Central memory CD8-positive, alpha-beta T cell (primary cell): ENCODE results near the gene PPP1R12B.
"Not testable (repeated sequence)": the region's sequence is repeated elsewhere in the genome, so short reads cannot be mapped to it uniquely, and the experiment has no call there.

Experiments
- ATAC-seq: fragments of 150-1000 bp; cut with Tn5 transposase; replicated peaks from 2 replicates; pipeline ENCODE4 v1.10.0; 2022; ENCODE audit warnings: mild to moderate bottlenecking, moderate FRiP score, moderate number of reproducible peaks; ENCODE audit not compliant: poor library complexity, severe bottlenecking; ENCODE audit errors: extremely low read depth
- DNase-seq, 2 donors: peaks; one replicate each; pipeline ENCODE4 v3.0.0; 2021; ENCODE audit warnings: low spot score in 2 of 2
- H3K27ac Mint-ChIP-seq: one replicate; pipeline ENCODE4 v1.8.0; 2022; ENCODE audit warnings: low read depth, mild to moderate bottlenecking, moderate library complexity, mixed read lengths
- H3K27me3 Mint-ChIP-seq: one replicate; pipeline ENCODE4 v1.8.0; 2022; ENCODE audit warnings: mixed read lengths
- H3K36me3 Mint-ChIP-seq: one replicate; pipeline ENCODE4 v1.8.0; 2022; ENCODE audit warnings: mild to moderate bottlenecking, moderate library complexity, mixed read lengths; ENCODE audit not compliant: insufficient read depth
- H3K4me1 Mint-ChIP-seq: one replicate; pipeline ENCODE4 v1.8.0; 2022; ENCODE audit warnings: mixed read lengths
- H3K4me3 Mint-ChIP-seq: one replicate; pipeline ENCODE4 v1.8.0; 2022; ENCODE audit warnings: mild to moderate bottlenecking, moderate library complexity, mixed read lengths
- H3K9me3 Mint-ChIP-seq: one replicate; pipeline ENCODE4 v1.8.0; 2022; ENCODE audit warnings: mixed read lengths

PPP1R12B gene

GRCh38 chr1:202469123-202469522 lies 120.6 kb downstream of the PPP1R12B start:
- H3K27ac Mint-ChIP-seq, ATAC-seq, H3K36me3 Mint-ChIP-seq, H3K9me3 Mint-ChIP-seq, H3K4me1 Mint-ChIP-seq, H3K27me3 Mint-ChIP-seq, H3K4me3 Mint-ChIP-seq, DNase-seq: not testable (repeated sequence)

- Mint-ChIP-seq H3K9me3 (no peaks in the 10 kb centered on the region), H3K27me3 (no peaks in the 10 kb centered on the region), H3K36me3 (peaks cover 10% of the 10 kb centered on the region), H3K27ac (no peak overlapping the region), H3K4me3 (no peak overlapping the region), H3K4me1 (no peaks in the 10 kb centered on the region)
- ATAC-seq (no peak), DNase-seq (no peak)
Observed at GRCh38 chr1:202471246-202471645, 122.7 kb downstream of the PPP1R12B start.

GRCh38 chr1:202472347-202473124 lies 124.0 kb downstream of the PPP1R12B start:
- H3K27ac Mint-ChIP-seq, H3K27me3 Mint-ChIP-seq, ATAC-seq, DNase-seq, H3K4me1 Mint-ChIP-seq, H3K9me3 Mint-ChIP-seq, H3K36me3 Mint-ChIP-seq, H3K4me3 Mint-ChIP-seq: not testable (repeated sequence)

DNA sequence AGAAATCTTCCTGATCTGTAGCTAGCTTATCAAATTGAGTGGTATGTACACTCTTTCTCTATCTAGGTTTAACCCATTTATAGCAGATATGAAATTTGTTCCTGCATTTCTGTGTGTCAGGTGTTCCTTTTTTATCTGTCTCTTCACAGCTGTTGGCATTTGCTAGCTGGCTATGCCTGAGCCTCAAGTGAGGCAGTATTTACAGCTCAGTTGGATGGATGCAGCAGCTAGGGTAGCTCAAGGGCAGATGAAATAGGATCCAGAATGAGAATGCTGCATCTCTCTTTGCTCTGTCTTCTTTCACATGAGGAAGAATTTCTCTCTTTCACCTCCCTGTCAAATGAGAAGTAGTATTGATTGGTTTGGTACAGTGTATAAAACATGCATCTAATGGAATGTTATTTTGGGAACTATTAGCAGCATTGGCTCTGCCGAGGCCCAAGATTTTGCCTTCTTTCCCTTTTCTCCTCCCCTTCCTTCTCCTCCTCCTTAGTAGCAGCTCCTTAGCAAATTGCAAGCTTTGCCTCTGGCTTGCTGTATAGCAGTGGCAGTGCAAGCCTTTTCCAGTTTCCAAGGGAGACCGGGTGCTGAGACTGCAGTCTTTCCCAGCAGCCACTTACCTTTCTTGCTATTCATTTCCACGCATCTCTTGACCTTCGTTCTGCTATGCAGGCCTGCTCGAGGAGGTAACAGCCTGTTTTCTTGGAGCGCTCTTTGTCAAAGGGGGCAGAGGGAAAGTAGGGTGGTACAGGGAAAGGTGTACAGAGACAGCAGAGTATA lies 125.0 kb downstream of the PPP1R12B start:
- not testable (repeated sequence) for H3K9me3 Mint-ChIP-seq, H3K27me3 Mint-ChIP-seq

GRCh38 chr1:202479661-202480060 lies 131.2 kb downstream of the PPP1R12B start:
- not testable (repeated sequence) for H3K27ac Mint-ChIP-seq, H3K9me3 Mint-ChIP-seq, ATAC-seq, H3K36me3 Mint-ChIP-seq, H3K27me3 Mint-ChIP-seq, DNase-seq, H3K4me3 Mint-ChIP-seq
- H3K4me1 Mint-ChIP-seq, result peaks cover 39% of the 10 kb centered on the region

More for the DNA sequence above, 125.0 kb downstream of the PPP1R12B start:
- H3K27ac Mint-ChIP-seq, ATAC-seq, DNase-seq, H3K36me3 Mint-ChIP-seq, H3K4me3 Mint-ChIP-seq, H3K4me1 Mint-ChIP-seq: not testable (repeated sequence)

DNA sequence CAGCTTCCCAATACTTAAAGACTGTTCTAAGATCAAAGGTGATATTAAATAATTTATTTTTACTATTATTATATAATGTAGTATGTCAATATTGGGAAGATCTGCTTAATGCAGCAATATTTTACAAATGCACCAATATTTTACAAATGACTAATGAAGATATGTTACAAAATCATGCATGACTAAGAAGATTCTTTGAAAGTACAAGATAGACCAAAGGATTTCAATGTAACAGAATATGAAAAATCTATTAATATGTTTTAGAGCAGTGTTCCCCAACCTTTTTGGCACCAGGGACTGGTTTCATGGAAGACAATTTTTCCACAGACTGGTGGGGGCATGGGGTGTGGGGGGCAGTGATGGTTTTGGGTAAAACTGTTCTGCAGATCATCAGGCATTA lies 132.1 kb downstream of the PPP1R12B start:
- H3K36me3 Mint-ChIP-seq, H3K9me3 Mint-ChIP-seq, H3K27ac Mint-ChIP-seq, H3K27me3 Mint-ChIP-seq, ATAC-seq, DNase-seq, H3K4me3 Mint-ChIP-seq: not testable (repeated sequence)
- peaks cover 47% of the 10 kb centered on the region for H3K4me1 Mint-ChIP-seq

GRCh38 chr1:202483362-202483761 lies 134.9 kb downstream of the PPP1R12B start:
- ATAC-seq, H3K9me3 Mint-ChIP-seq, H3K27me3 Mint-ChIP-seq, H3K36me3 Mint-ChIP-seq, DNase-seq, H3K27ac Mint-ChIP-seq, H3K4me3 Mint-ChIP-seq: not testable (repeated sequence)
- H3K4me1 Mint-ChIP-seq, result peaks cover 52% of the 10 kb centered on the region

DNA sequence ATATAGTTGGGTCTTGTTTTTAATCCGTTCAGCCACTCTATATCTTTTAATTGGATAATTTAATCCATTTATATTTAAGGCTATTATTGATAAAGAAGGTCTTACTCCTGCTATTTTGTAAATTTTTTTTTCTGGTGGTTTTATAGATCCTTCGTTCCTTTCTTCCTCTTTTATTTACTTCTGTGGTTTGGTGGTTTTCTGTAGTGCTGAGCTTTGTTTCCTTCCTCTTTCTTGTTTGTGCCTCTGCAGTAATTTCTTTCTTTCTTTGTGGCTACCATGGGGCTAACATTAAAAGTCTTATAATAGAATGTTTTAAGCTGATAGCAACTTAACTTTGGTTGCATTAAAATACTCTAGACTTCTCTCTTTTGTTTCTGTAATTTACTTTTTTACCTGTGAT lies 135.5 kb downstream of the PPP1R12B start:
- not testable (repeated sequence) for H3K9me3 Mint-ChIP-seq, H3K36me3 Mint-ChIP-seq, ATAC-seq, DNase-seq, H3K27me3 Mint-ChIP-seq
- H3K27ac Mint-ChIP-seq, result peak overlapping the region; percentile 2
- H3K4me1 Mint-ChIP-seq, result peaks cover 52% of the 10 kb centered on the region
- H3K4me3 Mint-ChIP-seq, result peak overlapping the region; percentile 2

DNA sequence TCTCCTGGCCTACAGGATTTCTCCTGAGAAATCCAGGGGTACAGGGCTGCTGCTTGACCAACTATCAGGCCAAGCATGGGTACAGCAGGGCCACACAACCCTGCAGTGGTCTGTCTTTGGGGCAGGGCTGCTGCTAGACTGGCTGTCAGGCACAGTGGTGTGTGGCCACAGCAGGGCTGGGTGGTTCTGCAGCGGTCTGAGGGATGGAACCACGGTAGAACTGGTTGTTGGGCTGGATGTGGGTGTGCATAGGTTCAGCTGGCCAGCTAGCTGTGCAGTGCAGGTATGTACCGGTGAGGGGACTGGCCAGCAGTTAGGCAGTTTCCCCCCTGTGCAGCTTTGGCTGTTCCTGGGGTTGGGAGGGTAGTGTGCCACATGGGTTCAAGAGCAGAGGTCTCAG lies 136.3 kb downstream of the PPP1R12B start:
- DNase-seq, H3K36me3 Mint-ChIP-seq, H3K27ac Mint-ChIP-seq, H3K4me3 Mint-ChIP-seq, ATAC-seq, H3K27me3 Mint-ChIP-seq, H3K9me3 Mint-ChIP-seq: not testable (repeated sequence)
- H3K4me1 Mint-ChIP-seq, result peaks cover 47% of the 10 kb centered on the region

DNA sequence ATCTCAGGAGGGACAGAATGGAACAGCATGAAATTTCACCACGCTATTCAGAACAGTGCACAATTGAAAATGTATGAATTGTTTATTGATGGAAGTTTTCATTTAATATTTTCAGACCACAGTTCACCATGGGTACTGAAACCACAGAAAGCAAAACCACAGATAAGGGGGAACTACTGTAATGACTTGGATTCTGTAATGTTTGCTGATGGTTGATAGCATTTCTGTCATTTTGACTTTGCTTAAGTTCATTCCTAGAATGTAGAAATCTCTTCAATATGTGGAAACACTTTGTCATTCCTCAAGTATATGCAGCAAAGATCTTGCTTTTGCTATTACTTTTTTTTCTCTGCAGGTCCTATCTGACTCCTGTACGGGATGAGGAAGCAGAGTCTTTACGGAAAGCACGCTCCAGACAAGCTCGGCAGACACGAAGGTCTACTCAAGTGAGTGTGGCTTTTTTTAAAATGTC lies 139.7 kb downstream of the PPP1R12B start:
- not testable (repeated sequence) for H3K27me3 Mint-ChIP-seq

GRCh38 chr1:202489101-202489500 lies 140.6 kb downstream of the PPP1R12B start:
- Mint-ChIP-seq H3K36me3 (peaks cover 12% of the 10 kb centered on the region), H3K4me1 (peaks cover 18% of the 10 kb centered on the region), H3K27ac (peak overlapping the region; percentile 26)
- H3K9me3 Mint-ChIP-seq, H3K27me3 Mint-ChIP-seq, ATAC-seq, H3K4me3 Mint-ChIP-seq, DNase-seq: not testable (repeated sequence)

More for the DNA sequence above, 139.7 kb downstream of the PPP1R12B start:
- not testable (repeated sequence) for H3K4me3 Mint-ChIP-seq, H3K9me3 Mint-ChIP-seq, ATAC-seq, DNase-seq, H3K27ac Mint-ChIP-seq
- Mint-ChIP-seq H3K4me1 (peaks cover 27% of the 10 kb centered on the region), H3K36me3 (peaks cover 11% of the 10 kb centered on the region)

DNA sequence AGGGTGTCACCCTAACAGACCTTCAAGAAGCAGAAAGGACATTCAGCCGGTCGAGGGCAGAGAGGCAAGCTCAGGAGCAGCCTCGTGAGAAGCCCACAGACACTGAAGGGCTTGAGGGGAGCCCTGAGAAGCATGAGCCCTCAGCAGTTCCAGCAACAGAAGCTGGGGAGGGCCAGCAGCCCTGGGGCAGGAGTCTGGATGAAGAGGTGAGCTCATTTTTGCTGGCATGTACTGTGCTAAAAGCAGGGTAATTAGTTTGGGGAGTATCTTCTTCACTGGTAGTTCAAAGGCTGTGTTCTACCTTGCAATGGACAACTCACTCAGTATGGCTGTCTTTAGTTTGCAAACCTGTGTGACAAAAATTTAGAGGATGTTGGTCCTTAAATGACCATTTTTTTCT lies 144.6 kb downstream of the PPP1R12B start:
- H3K27ac Mint-ChIP-seq, result not testable (repeated sequence)

DNA sequence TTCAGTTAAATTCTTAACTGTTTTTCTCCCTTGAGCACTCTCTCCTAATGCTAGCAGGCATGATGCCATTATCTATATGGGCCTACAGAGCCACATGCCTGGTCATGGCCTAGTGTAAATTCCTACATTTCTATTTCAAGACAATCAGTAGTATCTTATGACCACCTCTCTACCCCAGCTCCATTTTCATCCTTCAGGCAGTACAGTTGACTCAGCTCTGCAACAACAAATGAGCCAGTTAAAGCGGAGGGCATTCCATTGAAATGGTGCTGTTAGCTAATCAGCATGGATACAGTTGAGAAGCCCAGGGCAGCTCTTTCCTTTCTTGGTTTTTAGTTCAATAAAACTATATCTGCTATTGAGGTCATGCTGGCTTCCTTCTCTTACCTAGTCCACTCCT lies 150.0 kb downstream of the PPP1R12B start:
- Mint-ChIP-seq H3K4me1 (no peaks in the 10 kb centered on the region), H3K4me3 (no peak overlapping the region), H3K36me3 (peaks cover 23% of the 10 kb centered on the region), H3K27ac (no peak overlapping the region), H3K27me3 (no peaks in the 10 kb centered on the region), H3K9me3 (no peaks in the 10 kb centered on the region)
- ATAC-seq, result no peak
- no peak for DNase-seq

More for the DNA sequence above, 144.6 kb downstream of the PPP1R12B start:
- not testable (repeated sequence) for H3K9me3 Mint-ChIP-seq, DNase-seq, H3K4me3 Mint-ChIP-seq, H3K27me3 Mint-ChIP-seq, H3K4me1 Mint-ChIP-seq, ATAC-seq
- peaks cover 30% of the 10 kb centered on the region for H3K36me3 Mint-ChIP-seq
